Caco-2 (cell line): Measurements from ENCODE around the gene NAALADL2. TPM values are rescaled to one million over a fixed set of nuclear protein-coding genes. Genes with fewer than 3 reads are reported as not detected.

Experiments
- BruUV-seq: library from RNA; stranded (reverse); fragments of 400-500 nt; replicated peaks from 2 replicates; lab custom pipeline; 2021; lab: Mats Ljungman, UMichigan
- CTCF ChIA-PET: fragments of 300-600 bp; sonication (Branson Sonifier 250); formaldehyde crosslinking; loops from one replicate; lab custom pipeline; 2022; ENCODE audit warnings: antibody characterized with exemption; lab: Charles Lee
- POLR2A ChIA-PET: fragments of 300-600 bp; sonication (Branson Sonifier 250); formaldehyde crosslinking; loops from one replicate; lab custom pipeline; 2022; ENCODE audit warnings: antibody characterized with exemption; lab: Charles Lee
- DNase-seq, 2 experiments: peaks; one replicate each; pipeline versions ENCODE4 v3.0.0 to v3.0.0-alpha.2; 2020 to 2022
- H3K27me3 ChIP-seq: replicated peaks from 2 replicates; pipeline ENCODE4 v1.6.0; 2011; ENCODE audit warnings: low read length; ENCODE audit not compliant: control insufficient read depth, insufficient read depth
- H3K36me3 ChIP-seq: 2 replicates; pipeline ENCODE4 v1.5.1; 2011; ENCODE audit warnings: low read length; ENCODE audit not compliant: control insufficient read depth, insufficient read depth
- H3K4me1 ChIP-seq: fragments of 250-450 bp; sonication (Bioruptor Pico); 2 replicates; pipeline ENCODE4 v1.5.1; 2020; ENCODE audit warnings: mild to moderate bottlenecking
- H3K4me3 ChIP-seq: 2 replicates; pipeline ENCODE4 v1.5.1; 2011; ENCODE audit warnings: low read depth, mild to moderate bottlenecking, control low read depth, low read length
- H3K9me3 ChIP-seq: fragments of 250-450 bp; sonication (Bioruptor Pico); 2 replicates; pipeline ENCODE4 v1.5.1; 2020; ENCODE audit warnings: mild to moderate bottlenecking, moderate library complexity
- H3K27ac Mint-ChIP-seq: one replicate; pipeline ENCODE4 v1.8.0; 2022; ENCODE audit warnings: mixed read lengths; ENCODE audit not compliant: unreplicated experiment
- H3K27me3 Mint-ChIP-seq: one replicate; pipeline ENCODE4 v1.8.0; 2022; ENCODE audit warnings: mixed read lengths; ENCODE audit not compliant: insufficient read depth, unreplicated experiment
- H3K36me3 Mint-ChIP-seq: one replicate; pipeline ENCODE4 v1.8.0; 2022; ENCODE audit warnings: mild to moderate bottlenecking, mixed read lengths; ENCODE audit not compliant: insufficient read depth, unreplicated experiment
- H3K4me1 Mint-ChIP-seq: one replicate; pipeline ENCODE4 v1.8.0; 2022; ENCODE audit warnings: low read depth, mixed read lengths; ENCODE audit not compliant: unreplicated experiment
- H3K4me3 Mint-ChIP-seq: one replicate; pipeline ENCODE4 v1.8.0; 2022; ENCODE audit warnings: mild to moderate bottlenecking, moderate library complexity, mixed read lengths; ENCODE audit not compliant: unreplicated experiment
- H3K9me3 Mint-ChIP-seq: one replicate; pipeline ENCODE4 v1.8.0; 2022; ENCODE audit warnings: mixed read lengths; ENCODE audit not compliant: unreplicated experiment
- CTCF ChIP-seq, 2 experiments: fragments of 200-600 bp in 1 of 2; IDR thresholded peaks; 1 replicate in 1 of 2; 2 replicates in 1 of 2; pipeline versions ENCODE4 v1.5.1 to v1.8.0; 2011 to 2022; ENCODE audit warnings: antibody characterized with exemption in 1 of 2, control low read depth in 1 of 2, inconsistent platforms in 1 of 2, low read depth in 1 of 2, low read length in 1 of 2, mild to moderate bottlenecking in 1 of 2, moderate library complexity in 1 of 2; ENCODE audit not compliant: insufficient read depth in 1 of 2, severe bottlenecking in 1 of 2, unreplicated experiment in 1 of 2
- intact Hi-C: fragments of 100-400 bp; cut with micrococcal nuclease; formaldehyde crosslinking; loops from one replicate; pipeline ENCODE4 v1.10.0; 2022; ENCODE audit not compliant: unreplicated experiment
- total RNA-seq: library from RNA; stranded (reverse); gene quantifications from 2 replicates; pipeline ENCODE4 v1.2.3, GENCODE V29; 2022

NAALADL2 gene
- total RNA-seq, 1 experiment from 2014 or later, result 4.4 TPM

DNA sequence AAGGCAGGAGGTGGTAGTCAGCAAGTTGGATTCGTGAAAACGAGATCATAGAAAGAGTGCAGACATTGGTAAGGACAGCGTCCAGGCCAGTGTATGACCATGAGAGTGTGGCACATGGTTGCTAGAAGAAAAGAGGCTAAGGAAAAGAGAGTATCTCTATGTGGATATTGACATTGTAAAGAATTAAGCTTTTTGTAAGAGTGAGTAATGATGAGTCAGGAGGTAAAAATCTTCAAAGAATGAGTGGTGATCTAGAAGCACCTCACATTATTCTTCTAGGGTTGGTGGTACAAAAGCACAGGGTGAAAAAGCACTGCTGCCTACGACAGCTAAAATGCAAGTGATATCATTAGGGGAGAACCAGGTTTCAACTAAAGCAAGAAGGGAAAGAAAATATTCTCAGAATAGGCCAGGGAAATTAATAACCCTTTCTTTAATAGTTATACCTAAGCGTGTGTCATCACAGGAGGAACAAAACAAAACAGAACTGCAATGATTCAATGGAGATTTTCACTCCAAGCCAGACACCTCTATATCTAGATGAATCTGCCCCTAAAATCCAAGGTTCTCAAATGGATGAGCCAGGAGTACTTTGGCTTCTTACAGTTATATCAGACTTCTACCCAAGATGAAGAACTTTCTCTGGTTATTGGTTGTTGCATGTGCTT lies 884.7 kb downstream of the NAALADL2 start:
- Mint-ChIP-seq H3K27ac (no peak overlapping the region), H3K36me3 (no peaks in the 10 kb centered on the region), H3K4me1 (peaks cover 7% of the 10 kb centered on the region), H3K9me3 (no peaks in the 10 kb centered on the region), H3K4me3 (no peak overlapping the region), H3K27me3 (no peaks in the 10 kb centered on the region)
- Histone ChIP-seq H3K4me1 (no peaks in the 10 kb centered on the region), H3K27me3 (no peaks in the 10 kb centered on the region), H3K36me3 (no peaks in the 10 kb centered on the region), H3K9me3 (no peaks in the 10 kb centered on the region), H3K4me3 (no peak overlapping the region)
- ChIA-PET CTCF (no interaction called here), POLR2A (no interaction called here)
- intact Hi-C loops, result no loop called here
- no peak for DNase-seq
- no TSS peak for BruUV-seq
- TF ChIP-seq CTCF (IDR thresholded peaks at IDR 0.05; ENCODE audit: insufficient read depth in 1 of 2, low read depth in 1 of 2, low read length in 1 of 2, severe bottlenecking in 1 of 2, unreplicated experiment in 1 of 2), result no peak

DNA sequence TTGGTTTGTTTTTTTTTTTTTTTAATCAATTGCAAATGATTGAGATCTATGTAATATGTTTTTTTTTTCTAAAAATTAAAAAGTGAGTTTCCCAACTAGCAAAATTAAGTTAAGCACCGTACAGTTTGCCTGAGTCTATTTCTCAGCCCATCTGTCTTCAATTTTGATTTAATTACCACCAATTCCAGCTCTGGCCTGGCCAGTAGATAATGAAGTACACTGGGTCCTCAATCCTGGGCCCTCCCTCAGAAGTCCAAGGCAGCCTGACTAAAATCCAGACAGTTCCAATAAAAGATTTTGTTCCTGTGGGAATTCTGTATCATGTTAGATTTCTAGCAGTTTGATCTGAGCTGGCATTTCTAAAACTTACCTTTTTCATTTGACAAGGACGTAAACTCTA lies 887.2 kb downstream of the NAALADL2 start:
- Histone ChIP-seq H3K4me1 (no peaks in the 10 kb centered on the region), H3K27me3 (no peaks in the 10 kb centered on the region), H3K9me3 (no peaks in the 10 kb centered on the region), H3K36me3 (no peaks in the 10 kb centered on the region), H3K4me3 (no peak overlapping the region)
- no peak for DNase-seq
- Mint-ChIP-seq H3K27me3 (no peaks in the 10 kb centered on the region), H3K4me1 (peaks cover 7% of the 10 kb centered on the region), H3K27ac (no peak overlapping the region), H3K4me3 (no peak overlapping the region), H3K36me3 (no peaks in the 10 kb centered on the region), H3K9me3 (no peaks in the 10 kb centered on the region)
- CTCF ChIA-PET, result no interaction called here
- no peak for TF ChIP-seq CTCF (IDR thresholded peaks at IDR 0.05; ENCODE audit: insufficient read depth in 1 of 2, low read depth in 1 of 2, low read length in 1 of 2, severe bottlenecking in 1 of 2, unreplicated experiment in 1 of 2)
- intact Hi-C loops, result no loop called here
- no TSS peak for BruUV-seq
- POLR2A ChIA-PET, result no interaction called here

- Mint-ChIP-seq H3K36me3 (no peaks in the 10 kb centered on the region), H3K4me1 (peaks cover 7% of the 10 kb centered on the region), H3K27me3 (no peaks in the 10 kb centered on the region), H3K4me3 (no peak overlapping the region), H3K27ac (no peak overlapping the region), H3K9me3 (no peaks in the 10 kb centered on the region)
- TF ChIP-seq CTCF (IDR thresholded peaks at IDR 0.05; ENCODE audit: insufficient read depth in 1 of 2, low read depth in 1 of 2, low read length in 1 of 2, severe bottlenecking in 1 of 2, unreplicated experiment in 1 of 2), result no peak
- DNase-seq, result no peak
- Histone ChIP-seq H3K27me3 (no peaks in the 10 kb centered on the region), H3K4me3 (no peak overlapping the region), H3K4me1 (no peaks in the 10 kb centered on the region), H3K9me3 (no peaks in the 10 kb centered on the region), H3K36me3 (no peaks in the 10 kb centered on the region)
- BruUV-seq, result no TSS peak
- CTCF ChIA-PET, result no interaction called here
- POLR2A ChIA-PET, result no interaction called here
- intact Hi-C loops, result no loop called here
Measured at GRCh38 chr3:175748087-175748730, 889.1 kb downstream of the NAALADL2 start.
